Urinary bladder (tissue), 2 donors: ENCODE data around the gene RAP1GDS1. TPM values are rescaled to one million over a fixed set of nuclear protein-coding genes. Genes with fewer than 3 reads are reported as not detected.

Experiments
- polyA plus RNA-seq: library from polyadenylated mRNA; stranded (reverse); fragments of 200-250 nt; gene quantifications from one replicate; pipeline ENCODE4 v1.2.3, GENCODE V29; 2013
- total RNA-seq: library from RNA; depleted of rRNA; stranded (reverse); fragments of >200 nt; gene quantifications from one replicate; pipeline ENCODE4 v1.2.3, GENCODE V29; 2014
- donor health status: healthy.

Gene RAP1GDS1
- total and polyA plus RNA-seq, 2 donors, result 25.9 to 61.6 TPM

Other genes with a start within 250 kb of the RAP1GDS1 start
- gene STPG2, start 117.9 kb upstream of the RAP1GDS1 start, total RNA-seq, result 1.0 TPM
- gene STPG2, start 117.9 kb upstream of the RAP1GDS1 start, polyA plus RNA-seq, result 0.03 TPM